Activated T-helper 9 cell treated with anti-CD3 and anti-CD28 coated beads, Interleukin-2, amount 50 U/mL, for 16 hours (primary cell): ENCODE data around the gene BRIP1.
"Not testable (repeated sequence)": the region's sequence is repeated elsewhere in the genome, so short reads cannot be mapped to it uniquely, and the experiment has no call there.

Experiments used
- DNase-seq: peaks from one replicate; pipeline ENCODE4 v3.0.0-alpha.2; 2020; ENCODE audit warnings: low read depth

Gene BRIP1

GRCh38 chr17:61799812-61800484 is 63.4 kb downstream of the BRIP1 start:
- DNase-seq, result no peak

DNA sequence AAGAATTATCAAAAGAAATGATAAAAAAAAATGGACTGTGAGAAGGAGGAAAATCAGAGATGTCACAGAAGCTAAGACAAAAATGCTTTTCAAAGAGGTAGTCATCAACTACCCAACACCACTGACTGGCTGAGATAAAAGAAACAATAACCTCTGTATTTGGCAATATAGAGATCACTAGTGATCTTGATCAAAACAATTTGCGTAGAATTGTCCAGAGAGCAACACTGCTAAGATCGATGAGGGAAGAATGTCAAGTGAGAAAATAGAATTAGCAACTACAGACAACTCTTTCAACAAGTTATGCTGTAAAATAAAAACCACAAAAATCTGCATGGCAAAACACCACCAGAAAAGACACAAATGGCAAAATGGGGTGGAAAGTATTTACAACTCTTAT is 66.0 kb downstream of the BRIP1 start:
- DNase-seq, result no peak

- DNase-seq, result no peak
These were observed 67.8 kb downstream of the BRIP1 start for GRCh38 chr17:61795546-61795945.

GRCh38 chr17:61794792-61795191 is 68.5 kb downstream of the BRIP1 start:
- DNase-seq, result no peak

GRCh38 chr17:61794242-61794641 is 69.1 kb downstream of the BRIP1 start:
- DNase-seq, result no peak

GRCh38 chr17:61793565-61793964 is 69.8 kb downstream of the BRIP1 start:
- DNase-seq, result no peak

DNA sequence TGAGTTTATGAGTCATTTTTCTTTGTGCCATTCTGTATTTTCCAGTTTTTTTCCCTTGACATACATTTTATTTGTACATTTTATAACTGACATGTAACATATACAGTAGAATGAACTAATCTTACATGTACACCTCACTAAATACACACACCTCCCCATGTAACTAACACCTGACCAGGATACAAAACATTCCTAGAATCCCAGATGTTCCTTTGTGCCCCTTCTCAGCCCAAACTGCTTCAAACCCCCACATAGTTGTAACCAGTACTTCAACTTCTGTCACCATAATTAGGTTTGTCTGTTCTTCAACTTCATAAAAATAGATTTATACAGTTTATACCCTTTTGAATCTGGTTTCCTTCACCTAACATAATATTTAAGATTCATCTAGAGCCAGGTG is 73.5 kb downstream of the BRIP1 start:
- DNase-seq, result no peak

- DNase-seq, result no peak
These were observed 77.2 kb downstream of the BRIP1 start for GRCh38 chr17:61786088-61786487.

GRCh38 chr17:61784510-61784909 is 78.8 kb downstream of the BRIP1 start:
- DNase-seq, result no peak

GRCh38 chr17:61783556-61784304 is 79.6 kb downstream of the BRIP1 start:
- no peak for DNase-seq

- DNase-seq, result no peak
These were observed 80.2 kb downstream of the BRIP1 start for GRCh38 chr17:61783120-61783519.

DNA sequence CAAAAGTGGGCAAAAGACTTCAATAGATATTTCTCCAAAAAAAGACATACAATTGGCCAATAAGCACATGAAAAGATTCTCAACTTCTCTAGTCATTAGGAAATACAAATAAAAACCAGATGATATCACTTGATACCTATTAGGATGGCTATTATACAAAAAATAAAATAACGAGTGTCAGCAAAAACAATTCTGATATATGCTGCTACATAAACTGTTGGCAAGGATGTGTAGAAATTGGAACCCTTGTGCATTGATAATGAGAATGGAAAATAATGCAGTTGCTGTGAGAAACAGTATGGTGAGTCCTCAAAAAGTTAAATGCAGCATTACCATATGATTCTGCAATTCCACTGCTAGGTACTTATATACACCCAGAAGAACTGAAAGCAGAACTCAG is 80.6 kb downstream of the BRIP1 start:
- DNase-seq, result no peak

DNA sequence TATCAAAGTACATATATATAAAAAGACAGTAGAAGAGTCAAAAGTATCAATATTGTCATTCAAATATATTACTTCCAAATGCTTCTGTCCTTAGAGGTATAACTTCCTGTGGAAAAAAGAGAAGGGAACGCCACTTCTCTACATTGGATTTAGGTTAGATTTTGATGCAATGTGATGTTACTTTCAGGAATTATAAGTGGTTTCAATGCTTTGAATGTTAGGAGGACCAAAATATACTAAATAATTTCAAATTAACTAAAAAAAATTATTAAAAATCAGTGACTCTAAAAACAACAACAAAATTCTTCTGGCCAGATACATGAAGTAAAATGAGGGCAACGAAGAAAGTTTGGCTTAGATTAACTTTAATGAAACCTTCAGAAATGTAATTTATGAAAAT is 88.0 kb downstream of the BRIP1 start:
- DNase-seq, result no peak

DNA sequence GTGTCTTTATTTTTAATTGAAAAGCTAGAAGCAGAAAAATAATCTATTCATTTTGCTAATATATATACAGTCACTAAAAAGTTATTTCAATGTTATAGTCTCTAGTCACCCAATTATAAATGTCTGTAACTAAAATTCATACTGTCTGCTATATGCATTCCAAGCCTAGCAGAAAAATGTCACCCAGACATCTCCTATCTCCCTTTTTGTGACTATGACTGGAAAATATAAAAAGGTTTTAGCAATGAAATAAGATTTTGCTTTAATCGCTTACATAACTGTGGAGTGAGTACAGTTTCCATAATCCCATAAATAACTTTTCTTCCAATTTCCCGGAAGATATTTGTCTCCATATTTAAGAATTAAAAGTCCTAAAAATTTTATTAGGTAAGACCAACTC is 88.6 kb downstream of the BRIP1 start:
- no peak for DNase-seq

GRCh38 chr17:61774087-61774486 is 89.2 kb downstream of the BRIP1 start:
- not testable (repeated sequence) for DNase-seq

DNA sequence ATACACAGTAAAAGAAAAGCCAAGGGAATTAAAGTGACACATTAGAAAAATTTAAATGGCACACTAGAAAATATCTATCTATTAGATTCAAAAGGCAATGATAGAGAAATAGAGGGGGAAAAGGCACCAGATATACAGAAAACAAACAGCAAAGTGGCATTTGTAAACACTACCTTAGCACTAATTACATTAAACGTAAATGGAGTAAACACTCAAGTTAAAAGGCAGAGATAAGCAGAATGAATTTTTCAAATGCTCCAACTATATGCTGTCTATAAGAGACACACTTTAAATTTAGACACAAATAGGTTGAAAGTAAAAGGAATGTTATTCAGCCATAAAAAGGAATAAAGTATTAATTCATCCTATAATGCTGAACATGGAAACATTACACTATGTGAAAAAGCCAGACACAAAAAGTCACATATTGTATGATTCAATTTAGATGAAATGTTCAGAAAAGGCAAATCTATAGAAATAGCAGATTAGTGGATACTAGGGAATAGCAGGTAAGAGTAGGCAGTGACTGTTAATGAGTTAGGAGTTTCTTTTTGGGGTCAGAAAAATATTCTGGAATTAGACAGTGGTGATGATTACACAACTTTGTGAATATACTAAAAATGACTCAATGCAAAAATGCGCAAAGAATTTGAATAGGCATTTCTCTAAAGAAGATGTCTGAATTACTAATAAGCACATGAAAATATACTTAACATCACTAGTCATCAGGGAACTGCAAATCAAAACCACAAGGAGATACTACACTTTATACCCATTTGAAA is 92.4 kb downstream of the BRIP1 start:
- DNase-seq, result no peak

GRCh38 chr17:61770043-61770442 is 93.3 kb downstream of the BRIP1 start:
- DNase-seq, result no peak

DNA sequence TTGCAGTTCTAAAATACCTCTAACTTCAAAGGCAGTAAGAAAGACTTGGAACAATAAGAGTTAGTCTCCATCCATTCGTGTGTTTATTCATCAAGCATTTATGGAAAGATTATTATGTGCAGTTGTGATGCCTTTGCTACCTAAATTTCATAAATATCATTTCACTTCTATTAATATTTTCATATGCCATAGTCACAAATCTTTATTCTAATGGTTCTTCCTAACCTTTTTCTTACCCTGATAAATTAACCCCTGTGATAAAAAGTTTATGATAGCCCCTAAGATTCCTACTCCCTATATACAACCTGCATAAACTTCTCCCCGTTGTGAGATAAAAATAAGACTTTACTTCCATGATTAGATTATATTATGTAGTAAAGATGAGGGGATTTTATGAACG is 94.9 kb downstream of the BRIP1 start:
- DNase-seq, result no peak

- DNase-seq, result no peak
These were observed 96.8 kb downstream of the BRIP1 start for GRCh38 chr17:61766520-61766919.

DNA sequence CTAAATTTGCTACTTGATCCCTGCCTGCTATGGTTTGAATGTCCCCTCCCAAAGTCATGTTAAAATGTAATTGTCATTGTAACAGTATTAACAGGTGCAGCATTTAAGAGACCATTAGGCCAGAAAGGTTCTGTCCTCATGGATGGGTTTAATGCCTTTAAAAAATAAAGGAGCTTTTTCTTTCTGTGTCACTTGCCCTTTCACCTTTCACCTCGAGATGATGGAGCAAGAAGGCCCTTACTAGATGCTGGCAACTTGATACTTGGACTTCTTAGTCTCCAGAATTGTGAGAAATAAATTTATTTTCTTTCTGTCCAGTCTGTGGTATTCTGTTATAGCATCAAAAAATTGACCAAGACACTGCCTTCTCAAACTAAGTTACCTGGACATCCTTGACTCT is 98.5 kb downstream of the BRIP1 start:
- no peak for DNase-seq

- no peak for DNase-seq
These were observed 101.5 kb downstream of the BRIP1 start for GRCh38 chr17:61761827-61762226.

GRCh38 chr17:61759362-61759761 is 104.0 kb downstream of the BRIP1 start:
- no peak for DNase-seq

DNA sequence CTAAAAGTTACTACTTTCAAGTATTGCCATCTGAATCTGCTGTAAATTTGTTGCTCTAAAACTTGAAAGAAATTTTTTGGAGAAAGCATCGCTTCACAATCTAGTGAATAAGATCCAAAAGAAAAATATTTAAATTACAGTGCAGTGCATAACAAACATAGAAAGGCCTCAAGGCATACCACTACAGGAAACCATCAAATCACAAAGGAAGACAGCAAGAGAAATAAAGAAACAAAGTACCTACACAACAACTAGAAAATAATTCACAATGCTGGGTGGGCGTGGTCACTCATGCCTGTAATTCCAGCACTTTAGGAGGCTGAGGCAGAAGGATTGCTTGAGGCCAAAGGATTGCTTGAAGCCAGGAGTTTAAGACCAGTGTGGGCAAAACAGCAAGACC is 104.9 kb downstream of the BRIP1 start:
- DNase-seq, result no peak
